ENCODE results near the gene ACOXL. TPM values are rescaled to one million over a fixed set of nuclear protein-coding genes. Genes with fewer than 3 reads are reported as not detected.

Gene ACOXL
- polyA plus RNA-seq, 1 donor from 2014 or later = not detected

GRCh38 chr2:110737783-110738182 lies 5.4 kb downstream of the ACOXL start:
- peaks cover 2 to 6% (median 5%) of the 10 kb centered on the region in 3 donors for H3K9me3 Mint-ChIP-seq

GRCh38 chr2:110740747-110741349 lies 8.5 kb downstream of the ACOXL start:
- peaks cover 2 to 6% (median 5%) of the 10 kb centered on the region in 3 donors for H3K9me3 Mint-ChIP-seq
- peaks cover 54% of the 10 kb centered on the region for H3K27me3 Mint-ChIP-seq
- peaks cover 0 to 3% (median under 1%) of the 10 kb centered on the region in 3 donors for H3K4me1 Mint-ChIP-seq
- peaks cover 2% of the 10 kb centered on the region for H3K36me3 Mint-ChIP-seq
- H3K4me3 Mint-ChIP-seq = no peak overlapping the region
- no peak overlapping the region for H3K27ac Mint-ChIP-seq

More at GRCh38 chr2:110737783-110738182, 5.4 kb downstream of the ACOXL start:
- Mint-ChIP-seq H3K4me3 (no peak overlapping the region), H3K4me1 (peaks cover 7 to 9% (median 8%) of the 10 kb centered on the region in 3 donors), H3K27me3 (peaks cover 71% of the 10 kb centered on the region), H3K27ac (no peak overlapping the region), H3K36me3 (peaks cover 2% of the 10 kb centered on the region)

- Mint-ChIP-seq H3K27ac (no peak overlapping the region), H3K9me3 (peaks cover 2 to 6% (median 5%) of the 10 kb centered on the region in 3 donors), H3K27me3 (peaks cover 51% of the 10 kb centered on the region), H3K36me3 (peaks cover 2% of the 10 kb centered on the region), H3K4me1 (peaks cover 0 to 3% (median 0%) of the 10 kb centered on the region in 3 donors), H3K4me3 (no peak overlapping the region)
Measured at GRCh38 chr2:110741491-110741980, 9.2 kb downstream of the ACOXL start.

- peaks cover 2 to 6% (median 5%) of the 10 kb centered on the region in 3 donors for H3K9me3 Mint-ChIP-seq
- peaks cover 43% of the 10 kb centered on the region for H3K27me3 Mint-ChIP-seq
- no peak overlapping the region for H3K4me3 Mint-ChIP-seq
- no peak overlapping the region for H3K27ac Mint-ChIP-seq
- peaks cover 2% of the 10 kb centered on the region for H3K36me3 Mint-ChIP-seq
- peaks cover 0 to 3% (median under 1%) of the 10 kb centered on the region in 3 donors for H3K4me1 Mint-ChIP-seq
Measured at GRCh38 chr2:110742412-110742811, 10.0 kb downstream of the ACOXL start.

GRCh38 chr2:110743600-110743999 lies 11.2 kb downstream of the ACOXL start:
- H3K27me3 Mint-ChIP-seq = peaks cover 45% of the 10 kb centered on the region
- H3K4me1 Mint-ChIP-seq = peaks cover 6 to 10% (median 7%) of the 10 kb centered on the region in 3 donors
- H3K9me3 Mint-ChIP-seq = peaks cover 2 to 5% (median 3%) of the 10 kb centered on the region in 3 donors
- no peak overlapping the region for H3K4me3 Mint-ChIP-seq
- H3K36me3 Mint-ChIP-seq = peaks cover 2% of the 10 kb centered on the region
- H3K27ac Mint-ChIP-seq = no peak overlapping the region

GRCh38 chr2:110744429-110744828 lies 12.1 kb downstream of the ACOXL start:
- no peaks in the 10 kb centered on the region for H3K9me3 Mint-ChIP-seq
- peaks cover 8 to 13% (median 10%) of the 10 kb centered on the region in 3 donors for H3K4me1 Mint-ChIP-seq
- no peak overlapping the region for H3K27ac Mint-ChIP-seq
- H3K36me3 Mint-ChIP-seq = no peaks in the 10 kb centered on the region
- peaks cover 42% of the 10 kb centered on the region for H3K27me3 Mint-ChIP-seq
- no peak overlapping the region for H3K4me3 Mint-ChIP-seq

- H3K27me3 Mint-ChIP-seq = peaks cover 41% of the 10 kb centered on the region
- no peak overlapping the region for H3K27ac Mint-ChIP-seq
Measured at GRCh38 chr2:110745048-110745447, 12.7 kb downstream of the ACOXL start.

GRCh38 chr2:110746586-110747521 lies 14.5 kb downstream of the ACOXL start:
- Mint-ChIP-seq H3K9me3 (no peaks in the 10 kb centered on the region), H3K27ac (no peak overlapping the region), H3K36me3 (no peaks in the 10 kb centered on the region), H3K4me1 (peaks cover 8 to 13% (median 10%) of the 10 kb centered on the region in 3 donors), H3K4me3 (no peak overlapping the region), H3K27me3 (peaks cover 33% of the 10 kb centered on the region)

More at GRCh38 chr2:110745048-110745447, 12.7 kb downstream of the ACOXL start:
- Mint-ChIP-seq H3K9me3 (no peaks in the 10 kb centered on the region), H3K36me3 (no peaks in the 10 kb centered on the region), H3K4me3 (no peak overlapping the region), H3K4me1 (peaks cover 8 to 13% (median 10%) of the 10 kb centered on the region in 3 donors)

GRCh38 chr2:110747522-110748488 lies 15.4 kb downstream of the ACOXL start:
- no peaks in the 10 kb centered on the region for H3K9me3 Mint-ChIP-seq
- no peaks in the 10 kb centered on the region for H3K36me3 Mint-ChIP-seq
- peaks cover 8 to 13% (median 10%) of the 10 kb centered on the region in 3 donors for H3K4me1 Mint-ChIP-seq
- peak overlapping the region in 1 of 4 donors; percentile 53 for H3K4me3 Mint-ChIP-seq
- peaks cover 29% of the 10 kb centered on the region for H3K27me3 Mint-ChIP-seq
- H3K27ac Mint-ChIP-seq = no peak overlapping the region

- no peaks in the 10 kb centered on the region for H3K9me3 Mint-ChIP-seq
- H3K27me3 Mint-ChIP-seq = peaks cover 27% of the 10 kb centered on the region
- H3K36me3 Mint-ChIP-seq = no peaks in the 10 kb centered on the region
- peaks cover 8 to 13% (median 10%) of the 10 kb centered on the region in 3 donors for H3K4me1 Mint-ChIP-seq
- peak overlapping the region in 3 of 4 donors; percentile 12 to 63 (median 43) for H3K4me3 Mint-ChIP-seq
- no peak overlapping the region for H3K27ac Mint-ChIP-seq
Measured at GRCh38 chr2:110748489-110748867, 16.1 kb downstream of the ACOXL start.

GRCh38 chr2:110751642-110752041 lies 19.3 kb downstream of the ACOXL start:
- Mint-ChIP-seq H3K4me1 (peaks cover 8 to 10% (median 10%) of the 10 kb centered on the region in 3 donors), H3K27me3 (peaks cover 22% of the 10 kb centered on the region), H3K9me3 (no peaks in the 10 kb centered on the region), H3K4me3 (no peak overlapping the region), H3K27ac (no peak overlapping the region), H3K36me3 (no peaks in the 10 kb centered on the region)

GRCh38 chr2:110752871-110753270 lies 20.5 kb downstream of the ACOXL start:
- H3K27me3 Mint-ChIP-seq = peaks cover 21% of the 10 kb centered on the region
- H3K36me3 Mint-ChIP-seq = no peaks in the 10 kb centered on the region
- peaks cover 7 to 10% (median 8%) of the 10 kb centered on the region in 3 donors for H3K4me1 Mint-ChIP-seq
- H3K27ac Mint-ChIP-seq = no peak overlapping the region
- H3K9me3 Mint-ChIP-seq = no peaks in the 10 kb centered on the region
- H3K4me3 Mint-ChIP-seq = no peak overlapping the region

GRCh38 chr2:110755491-110756078 lies 23.2 kb downstream of the ACOXL start:
- H3K4me1 Mint-ChIP-seq = no peaks in the 10 kb centered on the region
- peaks cover 3 to 12% (median 6%) of the 10 kb centered on the region in 3 donors for H3K9me3 Mint-ChIP-seq
- no peak overlapping the region for H3K4me3 Mint-ChIP-seq

GRCh38 chr2:110759411-110759810 lies 27.0 kb downstream of the ACOXL start:
- Mint-ChIP-seq H3K27ac (no peak overlapping the region), H3K27me3 (peaks cover 18% of the 10 kb centered on the region), H3K4me1 (no peaks in the 10 kb centered on the region), H3K9me3 (peaks cover 3 to 12% (median 7%) of the 10 kb centered on the region in 3 donors), H3K4me3 (no peak overlapping the region), H3K36me3 (peaks cover 4% of the 10 kb centered on the region)

More at GRCh38 chr2:110755491-110756078, 23.2 kb downstream of the ACOXL start:
- Mint-ChIP-seq H3K27me3 (peaks cover 15% of the 10 kb centered on the region), H3K27ac (no peak overlapping the region), H3K36me3 (no peaks in the 10 kb centered on the region)
